ENCODE data around the gene GNRHR.

Gene GNRHR, protein sequence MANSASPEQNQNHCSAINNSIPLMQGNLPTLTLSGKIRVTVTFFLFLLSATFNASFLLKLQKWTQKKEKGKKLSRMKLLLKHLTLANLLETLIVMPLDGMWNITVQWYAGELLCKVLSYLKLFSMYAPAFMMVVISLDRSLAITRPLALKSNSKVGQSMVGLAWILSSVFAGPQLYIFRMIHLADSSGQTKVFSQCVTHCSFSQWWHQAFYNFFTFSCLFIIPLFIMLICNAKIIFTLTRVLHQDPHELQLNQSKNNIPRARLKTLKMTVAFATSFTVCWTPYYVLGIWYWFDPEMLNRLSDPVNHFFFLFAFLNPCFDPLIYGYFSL

GRCh38 chr4:67754288-67754687, at the start of gene GNRHR:
TSS of gene GNRHR (minus strand) at chr4:67754388. CDS start at chr4:67754335, 53 bp downstream.
- DNase-seq (ENCODE audit: low read depth, low spot score): no peak
- no peak within 1 kb of the TSS for H3K4me3 ChIP-seq (ENCODE audit: low read length)
- no peaks in the 10 kb centered on the region for H3K36me3 ChIP-seq (ENCODE audit: control insufficient read depth, insufficient read depth, low read length)
- H3K27me3 ChIP-seq (ENCODE audit: control insufficient read depth, insufficient read depth, low read length): no peaks in the 10 kb centered on the region
- no peaks in the 10 kb centered on the region for H3K9me3 ChIP-seq (ENCODE audit: control insufficient read depth, insufficient read depth, low read length)
- WGBS (ENCODE audit: insufficient coverage, insufficient read length): no CpG with 5 or more reads among the region's 3 CpGs
- H3K27ac ChIP-seq (ENCODE audit: low read length): no peak within 1 kb of the TSS
- no peaks in the 10 kb centered on the region for H3K4me1 ChIP-seq (ENCODE audit: control insufficient read depth, insufficient read depth, low read length)

DNA sequence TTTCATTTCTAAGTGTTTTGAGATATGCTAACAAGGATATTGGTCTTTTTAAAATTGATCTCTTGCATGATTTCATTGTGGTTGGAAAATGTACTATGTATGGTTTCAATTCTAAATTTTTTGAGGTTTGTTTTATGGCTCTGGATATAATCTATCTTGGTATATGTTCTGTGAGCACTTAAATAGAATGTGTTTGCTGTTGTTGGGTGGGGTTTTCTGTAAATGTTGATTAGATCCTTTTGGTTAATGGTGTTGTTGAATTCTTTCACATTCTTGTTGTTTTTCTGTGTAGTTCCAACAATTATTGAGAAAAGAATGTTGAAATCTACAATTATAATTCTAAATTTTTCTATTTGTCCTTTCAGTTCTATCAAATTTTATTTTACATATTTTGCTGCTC, 42.6 kb upstream of the GNRHR start:
- Histone ChIP-seq H3K36me3 (ENCODE audit: control insufficient read depth, insufficient read depth, low read length) (no peaks in the 10 kb centered on the region), H3K4me3 (ENCODE audit: low read length) (no peak overlapping the region), H3K27me3 (ENCODE audit: control insufficient read depth, insufficient read depth, low read length) (no peaks in the 10 kb centered on the region), H3K4me1 (ENCODE audit: control insufficient read depth, insufficient read depth, low read length) (no peaks in the 10 kb centered on the region), H3K9me3 (ENCODE audit: control insufficient read depth, insufficient read depth, low read length) (no peaks in the 10 kb centered on the region), H3K27ac (ENCODE audit: low read length) (no peak overlapping the region)
- no peak for DNase-seq (ENCODE audit: low read depth, low spot score)

DNA sequence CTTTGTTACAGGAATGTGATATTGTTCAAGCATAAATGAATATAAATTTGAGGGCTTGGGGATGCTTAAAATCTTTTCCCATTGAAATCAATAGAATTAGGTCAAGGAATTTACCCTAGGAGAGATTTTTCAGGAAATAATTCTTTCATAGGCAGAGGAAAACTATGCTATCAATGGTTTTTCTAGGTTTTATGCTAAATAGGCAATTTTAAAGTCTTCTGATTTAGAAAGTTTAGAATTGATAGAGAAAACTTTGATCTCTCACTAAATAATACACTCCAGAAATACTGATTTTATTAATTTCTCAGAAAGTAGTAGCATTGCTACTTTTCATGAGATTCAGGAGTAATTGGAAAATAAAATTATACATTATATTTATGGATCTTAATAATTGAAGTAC, 36.5 kb upstream of the GNRHR start:
- no peak for DNase-seq (ENCODE audit: low read depth, low spot score)

GRCh38 chr4:67787311-67787710, 33.1 kb upstream of the GNRHR start:
- no peak for DNase-seq (ENCODE audit: low read depth, low spot score)
- Histone ChIP-seq H3K27me3 (ENCODE audit: control insufficient read depth, insufficient read depth, low read length) (no peaks in the 10 kb centered on the region), H3K27ac (ENCODE audit: low read length) (no peak overlapping the region), H3K36me3 (ENCODE audit: control insufficient read depth, insufficient read depth, low read length) (no peaks in the 10 kb centered on the region), H3K4me3 (ENCODE audit: low read length) (no peak overlapping the region), H3K4me1 (ENCODE audit: control insufficient read depth, insufficient read depth, low read length) (no peaks in the 10 kb centered on the region), H3K9me3 (ENCODE audit: control insufficient read depth, insufficient read depth, low read length) (no peaks in the 10 kb centered on the region)
- WGBS (ENCODE audit: insufficient coverage, insufficient read length): no CpG with 5 or more reads among the region's 2 CpGs

More for the DNA sequence above, 36.5 kb upstream of the GNRHR start:
- H3K9me3 ChIP-seq (ENCODE audit: control insufficient read depth, insufficient read depth, low read length): no peaks in the 10 kb centered on the region
- no peaks in the 10 kb centered on the region for H3K36me3 ChIP-seq (ENCODE audit: control insufficient read depth, insufficient read depth, low read length)
- no peak overlapping the region for H3K27ac ChIP-seq (ENCODE audit: low read length)
- no peaks in the 10 kb centered on the region for H3K27me3 ChIP-seq (ENCODE audit: control insufficient read depth, insufficient read depth, low read length)
- H3K4me3 ChIP-seq (ENCODE audit: low read length): no peak overlapping the region
- H3K4me1 ChIP-seq (ENCODE audit: control insufficient read depth, insufficient read depth, low read length): no peaks in the 10 kb centered on the region

DNA sequence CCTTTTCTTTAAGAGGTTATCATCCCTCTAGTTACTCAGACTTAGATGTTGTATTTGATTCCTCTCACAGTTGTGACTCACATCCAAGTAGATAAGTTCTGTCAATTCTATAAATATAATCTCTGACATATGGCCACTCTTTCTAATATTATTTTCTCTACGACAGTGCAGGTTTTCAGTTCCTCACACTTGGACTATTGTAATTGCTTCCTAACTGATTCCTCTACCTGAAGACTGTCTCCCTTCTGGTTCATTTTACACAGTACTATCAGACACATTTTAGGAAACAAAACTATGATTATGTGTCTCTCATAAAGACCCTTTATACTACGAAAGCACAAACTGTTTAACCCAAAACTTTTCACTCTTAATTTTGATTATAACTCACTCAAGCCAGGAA, 31.3 kb upstream of the GNRHR start:
- H3K9me3 ChIP-seq (ENCODE audit: control insufficient read depth, insufficient read depth, low read length): no peaks in the 10 kb centered on the region
- no CpG with 5 or more reads among the region's 2 CpGs for WGBS (ENCODE audit: insufficient coverage, insufficient read length)
- no peaks in the 10 kb centered on the region for H3K4me1 ChIP-seq (ENCODE audit: control insufficient read depth, insufficient read depth, low read length)
- no peak overlapping the region for H3K27ac ChIP-seq (ENCODE audit: low read length)
- DNase-seq (ENCODE audit: low read depth, low spot score): no peak
- H3K36me3 ChIP-seq (ENCODE audit: control insufficient read depth, insufficient read depth, low read length): no peaks in the 10 kb centered on the region
- H3K4me3 ChIP-seq (ENCODE audit: low read length): no peak overlapping the region
- no peaks in the 10 kb centered on the region for H3K27me3 ChIP-seq (ENCODE audit: control insufficient read depth, insufficient read depth, low read length)

GRCh38 chr4:67779631-67780030, 25.4 kb upstream of the GNRHR start:
- Histone ChIP-seq H3K4me1 (ENCODE audit: control insufficient read depth, insufficient read depth, low read length) (0 out of 2 replicates have a peak, but pooled peaks cover 1% of the 10 kb centered on the region), H3K4me3 (ENCODE audit: low read length) (no peak overlapping the region), H3K27me3 (ENCODE audit: control insufficient read depth, insufficient read depth, low read length) (no peaks in the 10 kb centered on the region), H3K27ac (ENCODE audit: low read length) (no peak overlapping the region), H3K36me3 (ENCODE audit: control insufficient read depth, insufficient read depth, low read length) (no peaks in the 10 kb centered on the region), H3K9me3 (ENCODE audit: control insufficient read depth, insufficient read depth, low read length) (no peaks in the 10 kb centered on the region)
- no CpG with 5 or more reads among the region's 2 CpGs for whole genome bisulfite sequencing (ENCODE audit: insufficient coverage, insufficient read length)
- no peak for DNase-seq (ENCODE audit: low read depth, low spot score)

GRCh38 chr4:67776746-67777145, 22.6 kb upstream of the GNRHR start:
- DNase-seq (ENCODE audit: low read depth, low spot score): no peak
- Histone ChIP-seq H3K4me3 (ENCODE audit: low read length) (no peak overlapping the region), H3K27ac (ENCODE audit: low read length) (no peak overlapping the region), H3K27me3 (ENCODE audit: control insufficient read depth, insufficient read depth, low read length) (no peaks in the 10 kb centered on the region), H3K4me1 (ENCODE audit: control insufficient read depth, insufficient read depth, low read length) (0 out of 2 replicates have a peak, but pooled peaks cover 1% of the 10 kb centered on the region), H3K9me3 (ENCODE audit: control insufficient read depth, insufficient read depth, low read length) (no peaks in the 10 kb centered on the region), H3K36me3 (ENCODE audit: control insufficient read depth, insufficient read depth, low read length) (no peaks in the 10 kb centered on the region)
- WGBS (ENCODE audit: insufficient coverage, insufficient read length): no CpG with 5 or more reads among the region's 1 CpG

- DNase-seq (ENCODE audit: low read depth, low spot score): no peak
- no peaks in the 10 kb centered on the region for H3K27me3 ChIP-seq (ENCODE audit: control insufficient read depth, insufficient read depth, low read length)
- H3K36me3 ChIP-seq (ENCODE audit: control insufficient read depth, insufficient read depth, low read length): no peaks in the 10 kb centered on the region
- no peak overlapping the region for H3K27ac ChIP-seq (ENCODE audit: low read length)
- no peak overlapping the region for H3K4me3 ChIP-seq (ENCODE audit: low read length)
- WGBS (ENCODE audit: insufficient coverage, insufficient read length): no CpG with 5 or more reads among the region's 3 CpGs
- no peaks in the 10 kb centered on the region for H3K4me1 ChIP-seq (ENCODE audit: control insufficient read depth, insufficient read depth, low read length)
- no peaks in the 10 kb centered on the region for H3K9me3 ChIP-seq (ENCODE audit: control insufficient read depth, insufficient read depth, low read length)
These were observed 16.2 kb upstream of the GNRHR start for GRCh38 chr4:67770422-67770821.

GRCh38 chr4:67765928-67766327, 11.7 kb upstream of the GNRHR start:
- no peaks in the 10 kb centered on the region for H3K4me1 ChIP-seq (ENCODE audit: control insufficient read depth, insufficient read depth, low read length)
- no peaks in the 10 kb centered on the region for H3K27me3 ChIP-seq (ENCODE audit: control insufficient read depth, insufficient read depth, low read length)
- H3K4me3 ChIP-seq (ENCODE audit: low read length): no peak overlapping the region
- H3K9me3 ChIP-seq (ENCODE audit: control insufficient read depth, insufficient read depth, low read length): no peaks in the 10 kb centered on the region
- H3K27ac ChIP-seq (ENCODE audit: low read length): no peak overlapping the region
- H3K36me3 ChIP-seq (ENCODE audit: control insufficient read depth, insufficient read depth, low read length): no peaks in the 10 kb centered on the region
- WGBS (ENCODE audit: insufficient coverage, insufficient read length): no CpG with 5 or more reads among the region's 1 CpG
- DNase-seq (ENCODE audit: low read depth, low spot score): no peak

DNA sequence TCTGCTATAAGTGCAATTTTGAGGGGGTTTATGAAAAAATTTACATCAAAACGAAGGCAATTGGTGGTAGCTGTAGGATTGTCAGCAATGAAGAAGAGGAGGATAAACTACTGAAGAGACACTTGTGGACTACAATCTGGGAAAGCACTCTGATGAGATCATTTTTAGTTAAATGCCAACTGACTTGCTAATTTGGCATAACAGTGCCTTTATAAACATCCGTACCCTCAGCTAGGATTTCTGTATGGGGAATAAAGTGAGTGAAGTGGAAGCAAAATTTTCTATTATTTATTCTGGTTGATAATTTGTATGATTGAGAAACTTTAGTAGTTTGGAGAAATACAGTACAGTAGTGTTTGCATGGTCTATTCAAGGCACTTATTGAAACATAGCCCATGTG, 11.2 kb upstream of the GNRHR start:
- no peak for DNase-seq (ENCODE audit: low read depth, low spot score)
- Histone ChIP-seq H3K27ac (ENCODE audit: low read length) (no peak overlapping the region), H3K36me3 (ENCODE audit: control insufficient read depth, insufficient read depth, low read length) (no peaks in the 10 kb centered on the region), H3K9me3 (ENCODE audit: control insufficient read depth, insufficient read depth, low read length) (no peaks in the 10 kb centered on the region), H3K27me3 (ENCODE audit: control insufficient read depth, insufficient read depth, low read length) (no peaks in the 10 kb centered on the region), H3K4me1 (ENCODE audit: control insufficient read depth, insufficient read depth, low read length) (no peaks in the 10 kb centered on the region), H3K4me3 (ENCODE audit: low read length) (no peak overlapping the region)
- WGBS (ENCODE audit: insufficient coverage, insufficient read length): no CpG with 5 or more reads among the region's 2 CpGs

GRCh38 chr4:67764183-67764582, 10.0 kb upstream of the GNRHR start:
- Histone ChIP-seq H3K27me3 (ENCODE audit: control insufficient read depth, insufficient read depth, low read length) (no peaks in the 10 kb centered on the region), H3K27ac (ENCODE audit: low read length) (no peak overlapping the region), H3K9me3 (ENCODE audit: control insufficient read depth, insufficient read depth, low read length) (no peaks in the 10 kb centered on the region), H3K4me3 (ENCODE audit: low read length) (no peak overlapping the region), H3K36me3 (ENCODE audit: control insufficient read depth, insufficient read depth, low read length) (no peaks in the 10 kb centered on the region), H3K4me1 (ENCODE audit: control insufficient read depth, insufficient read depth, low read length) (no peaks in the 10 kb centered on the region)
- DNase-seq (ENCODE audit: low read depth, low spot score): no peak
